ENCODE data around the gene KCNAB1. TPM values are rescaled to one million over a fixed set of nuclear protein-coding genes. Genes with fewer than 3 reads are reported as not detected.

The KCNAB1 gene
- total and polyA plus RNA-seq, 2 of the 8 experiments (the other 6 are each of a cell fraction or from before 2014, with no cell fraction given): 0.51 to 2.3 TPM

DNA sequence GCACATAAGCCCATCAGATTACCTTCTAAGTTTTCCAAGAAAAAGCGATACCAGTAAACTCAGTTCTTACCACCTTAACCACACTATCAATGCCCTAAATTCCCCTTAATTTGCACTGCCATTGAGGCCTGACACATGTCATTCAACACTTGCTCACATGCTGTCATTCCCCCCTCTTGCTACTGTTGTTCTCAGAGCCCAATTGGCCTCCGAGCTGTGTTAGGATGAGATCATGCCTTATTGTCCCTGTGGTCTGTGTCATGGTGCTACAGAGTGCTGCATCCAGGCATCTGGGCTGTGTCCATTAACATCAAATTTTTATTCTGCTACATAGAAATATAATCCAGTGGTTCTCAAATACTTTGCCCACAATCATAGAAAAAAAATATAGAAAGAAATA is 221.0 kb downstream of the KCNAB1 start (continued):
- no peak for TF ChIP-seq KDM4A (IDR thresholded peaks at IDR 0.05; ENCODE audit: low read depth, low read length, severe bottlenecking)
- no peak for TF ChIP-seq NANOG (IDR thresholded peaks at IDR 0.05; ENCODE audit: insufficient read depth, low read depth, low read length, poor library complexity, severe bottlenecking)

Measured in H1 (cell line).